Measurements from ENCODE around the gene CSF1R. TPM values are rescaled to one million over a fixed set of nuclear protein-coding genes. Genes with fewer than 3 reads are reported as not detected.

Gene CSF1R
- total and polyA plus RNA-seq, 2 of the 8 experiments (the other 6 are each of a cell fraction or from before 2014, with no cell fraction given): 0.12 TPM; not detected in 1

DNA sequence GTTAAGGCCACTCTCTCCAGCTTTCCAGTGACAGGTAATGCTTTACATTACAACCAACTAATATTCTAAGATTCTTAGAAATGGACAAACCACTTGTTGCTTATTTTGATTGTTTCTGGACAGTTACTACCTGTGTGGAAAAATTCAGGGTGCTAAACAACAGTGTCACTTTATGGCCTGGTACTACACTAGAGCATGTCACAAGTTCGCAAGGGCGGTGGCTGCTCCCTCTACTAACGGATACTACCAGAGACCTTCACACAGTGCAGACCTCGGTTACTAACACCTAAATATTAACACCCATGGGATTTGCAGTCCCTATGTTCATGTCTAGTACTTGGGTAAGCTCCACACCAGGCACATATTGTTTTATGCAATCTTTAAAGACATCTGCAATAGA lies 72.4 kb downstream of the CSF1R start:
- WGBS, 2 experiments (ENCODE audit: extremely low coverage in 1 of 2, insufficient coverage in 1 of 2, insufficient read length in 1 of 2, insufficient replicate concordance in 2 of 2, low coverage in 1 of 2, low lambda C conversion rate in 2 of 2, missing lambda C conversion rate in 1 of 2): 97% methylated on average over 4 of the region's 4 CpGs; no CpG with 5 or more reads in 1 of the 2 experiments
- no peak overlapping the region for H3K56ac ChIP-seq (replicated peaks; ENCODE audit: insufficient read length, low read depth, low read length)
- H3K79me2 ChIP-seq (ENCODE audit: control insufficient read depth in 1 of 2, insufficient read depth in 2 of 2, low read length in 2 of 2): no peaks in the 10 kb centered on the region
- TF ChIP-seq POU5F1 (IDR thresholded peaks at IDR 0.05; ENCODE audit: low read depth, low read length) (no peak), NANOG (IDR thresholded peaks at IDR 0.05; ENCODE audit: insufficient read depth, low read depth, low read length, poor library complexity, severe bottlenecking) (no peak), YY1 (IDR thresholded peaks at IDR 0.05; ENCODE audit: low read depth, low read length) (no peak), KDM5A (IDR thresholded peaks at IDR 0.05; ENCODE audit: low read length) (no peak), NRF1 (IDR thresholded peaks at IDR 0.05; ENCODE audit: low read depth, low read length) (no peak), CHD2 (IDR thresholded peaks at IDR 0.05; ENCODE audit: low read length) (no peak), RNF2 (IDR thresholded peaks at IDR 0.05; ENCODE audit: borderline replicate concordance, low read depth, low read length, missing control alignments, poor library complexity, severe bottlenecking) (no peak), SP1 (IDR thresholded peaks at IDR 0.05; ENCODE audit: low read depth, low read length) (no peak), TEAD4 (IDR thresholded peaks at IDR 0.05; ENCODE audit: low read depth, low read length) (no peak)
- H3K27me3 ChIP-seq (replicated peaks in 1 of 4; ENCODE audit: control insufficient read depth in 3 of 4, extremely low read depth in 1 of 4, insufficient read depth in 3 of 4, low read length in 3 of 4): no peaks in the 10 kb centered on the region
- H4K20me1 ChIP-seq (replicated peaks in 1 of 2; ENCODE audit: control insufficient read depth in 1 of 2, insufficient read depth in 2 of 2, low read length in 2 of 2): peaks cover 7 to 9% of the 10 kb centered on the region in 2 experiments
- no peak overlapping the region for H4K5ac ChIP-seq (ENCODE audit: insufficient read length, low read depth, low read length)
- no peak overlapping the region for H3K18ac ChIP-seq (ENCODE audit: extremely low read depth, low read length)
- H2AFZ ChIP-seq (ENCODE audit: low read length): no peak overlapping the region
- H3K4me3 ChIP-seq (ENCODE audit: extremely low read depth in 1 of 4, insufficient read depth in 2 of 4, low read depth in 3 of 4, low read length in 4 of 4): no peak overlapping the region
- CTCF ChIA-PET (ENCODE audit: partially characterized antibody): no interaction called here
- H3K14ac ChIP-seq (ENCODE audit: insufficient read length): no peak overlapping the region
- no peak overlapping the region for H2BK5ac ChIP-seq (ENCODE audit: low read depth, low read length)
- no peak overlapping the region for H2BK12ac ChIP-seq (ENCODE audit: low read depth, low read length)
- H2BK120ac ChIP-seq (replicated peaks; ENCODE audit: low read depth, low read length): no peak overlapping the region
- H3K23me2 ChIP-seq (ENCODE audit: low read depth, low read length): no peaks in the 10 kb centered on the region
- 0 out of 4 replicates have a peak, but pooled peaks cover 0 to 2% of the 10 kb centered on the region in 2 experiments for H3K9me3 ChIP-seq (ENCODE audit: insufficient read depth in 2 of 2, low read depth in 1 of 2, low read length in 1 of 2)
- POLR2A ChIA-PET (ENCODE audit: partially characterized antibody): no interaction called here
- no peak overlapping the region for H4K91ac ChIP-seq (replicated peaks; ENCODE audit: insufficient read length, low read length)
- H3K36me3 ChIP-seq (ENCODE audit: control insufficient read depth in 2 of 4, insufficient read depth in 4 of 4, low read length in 3 of 4): peaks cover 8 to 71% (median 48%) of the 10 kb centered on the region in 4 experiments
- no peak overlapping the region for H3K4ac ChIP-seq (replicated peaks; ENCODE audit: insufficient read length, low read depth, low read length)
- H3K79me1 ChIP-seq (ENCODE audit: low read depth, low read length): no peaks in the 10 kb centered on the region
- H3K27ac ChIP-seq (ENCODE audit: low read depth, low read length): no peak overlapping the region
- no peak overlapping the region for H2BK20ac ChIP-seq (ENCODE audit: low read length)
- no peaks in the 10 kb centered on the region for H3K4me1 ChIP-seq (replicated peaks in 1 of 4; ENCODE audit: control insufficient read depth in 3 of 4, insufficient read depth in 4 of 4, low read length in 3 of 4)
- no peak overlapping the region for H3K23ac ChIP-seq (ENCODE audit: insufficient read length)
- DNase-seq (ENCODE audit: low read depth in 1 of 2, low spot score in 2 of 2) (no peak), FAIRE-seq (no peak)
- no peak overlapping the region for H2AK5ac ChIP-seq (ENCODE audit: low read depth, low read length)
- no peak overlapping the region for H2BK15ac ChIP-seq (ENCODE audit: low read length)
- peak overlapping the region in 1 of 4 experiments; percentile 34; a peak in 1 of 7 replicates for H3K9ac ChIP-seq (replicated peaks in 1 of 4; ENCODE audit: extremely low read depth in 1 of 4, low read depth in 3 of 4, low read length in 3 of 4)
- no peak overlapping the region for H3K4me2 ChIP-seq (ENCODE audit: insufficient read depth in 1 of 2, low read depth in 2 of 2, low read length in 2 of 2)
- H4K8ac ChIP-seq (ENCODE audit: extremely low read depth, insufficient read depth, low read length): no peak overlapping the region
